Endothelial cell of umbilical vein (primary cell): ENCODE results near the gene TRIM37.

ENCODE experiments used
- CTCF ChIP-seq, 2 donors: IDR thresholded peaks; 1 replicate in 1 of 2; 2 replicates in 1 of 2; pipeline ENCODE4 v1.5.1; 2011; ENCODE audit warnings: low read length in 2 of 2, mild to moderate bottlenecking in 2 of 2, moderate library complexity in 2 of 2, control low read depth in 1 of 2, inconsistent platforms in 1 of 2, low read depth in 1 of 2; ENCODE audit not compliant: insufficient read depth in 1 of 2; ENCODE audit errors: extremely low read depth in 1 of 2
- EZH2 ChIP-seq: IDR thresholded peaks from 2 replicates; pipeline ENCODE4 v1.6.1; 2012; ENCODE audit warnings: borderline replicate concordance, low read depth, mild to moderate bottlenecking, moderate library complexity, low read length, inconsistent platforms; ENCODE audit not compliant: severe bottlenecking
- FOS ChIP-seq: IDR thresholded peaks from 2 replicates; pipeline ENCODE4 v1.6.1; 2011; ENCODE audit warnings: mild to moderate bottlenecking, low read length, moderate library complexity, borderline replicate concordance; ENCODE audit not compliant: insufficient read depth
- GATA2 ChIP-seq: IDR thresholded peaks from 2 replicates; pipeline ENCODE4 v1.7.0; 2011; ENCODE audit warnings: low read depth, mild to moderate bottlenecking, moderate library complexity, mixed read lengths, low read length; ENCODE audit not compliant: insufficient read length, insufficient read depth
- JUN ChIP-seq: IDR thresholded peaks from 2 replicates; pipeline ENCODE4 v1.6.1; 2011; ENCODE audit warnings: borderline replicate concordance, low read depth; ENCODE audit not compliant: insufficient read length, insufficient read depth
- MAX ChIP-seq: IDR thresholded peaks from 2 replicates; pipeline ENCODE4 v1.6.1; 2011; ENCODE audit not compliant: insufficient read depth, insufficient read length
- MYC ChIP-seq: IDR thresholded peaks from one replicate; pipeline ENCODE4 v1.6.1; 2011; ENCODE audit warnings: mild to moderate bottlenecking, low read depth, low read length
- POLR2A ChIP-seq: IDR thresholded peaks from 2 replicates; pipeline ENCODE4 v1.6.1; 2012; ENCODE audit warnings: low read depth, mild to moderate bottlenecking, control low read depth, low read length
- POLR2AphosphoS5 ChIP-seq: IDR thresholded peaks from 2 replicates; pipeline ENCODE4 v1.6.1; 2012; ENCODE audit warnings: low read depth, mild to moderate bottlenecking, control low read depth, low read length, moderate library complexity; ENCODE audit not compliant: insufficient read depth

- TF ChIP-seq CTCF (IDR thresholded peaks at IDR 0.05; ENCODE audit: extremely low read depth in 1 of 2, insufficient read depth in 1 of 2, low read depth in 1 of 2, low read length in 2 of 2) (no peak), POLR2AphosphoS5 (no peak), FOS (no peak), MAX (no peak), POLR2A (no peak), MYC (no peak), JUN (no peak), EZH2 (no peak), GATA2 (no peak)
Measured at GRCh38 chr17:59108400-59109102, 1.9 kb upstream of the TRIM37 start.
